ENCODE results near the gene RPS6KB2.
"Not testable (repeated sequence)": the region's sequence is repeated elsewhere in the genome, so short reads cannot be mapped to it uniquely, and the experiment has no call there.

The RPS6KB2 gene

DNA sequence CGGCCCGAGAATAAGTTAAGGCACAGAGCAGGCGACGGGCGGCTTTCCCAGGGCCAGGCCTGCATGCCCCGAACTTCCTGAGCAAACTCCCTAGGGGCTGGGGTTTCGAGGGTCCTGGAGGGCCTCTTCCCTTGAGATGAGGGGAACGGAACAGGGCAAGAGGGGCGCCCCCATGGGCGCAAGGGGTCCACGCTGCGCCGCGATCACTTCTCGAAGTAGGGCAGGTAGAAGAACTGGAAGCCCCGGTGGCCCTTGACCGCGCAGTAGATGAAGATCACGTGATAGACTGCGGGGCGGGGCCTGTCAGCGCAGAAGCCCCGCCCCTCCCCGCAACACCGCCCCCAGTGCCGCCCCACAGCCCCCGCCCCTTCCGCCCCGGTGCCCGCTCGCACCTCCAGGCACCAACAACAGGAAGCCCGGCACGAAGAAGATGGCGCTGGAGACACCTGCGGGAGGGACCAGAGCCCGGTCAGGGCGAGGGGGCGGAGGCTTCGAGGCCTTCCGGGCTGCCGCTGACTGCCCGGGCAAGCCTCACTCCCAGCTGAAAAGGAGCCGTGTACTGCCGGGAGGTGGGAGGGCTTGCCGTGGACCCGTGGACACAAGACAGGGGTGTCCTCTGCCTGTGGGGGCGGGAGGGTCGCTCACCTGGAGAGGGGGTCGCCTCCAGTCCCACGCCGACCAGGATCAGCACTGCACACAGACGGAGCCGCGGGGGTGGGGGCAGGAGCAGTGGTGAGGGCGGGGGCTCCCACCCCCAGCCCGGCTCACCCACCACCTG lies 36.3 kb downstream of the RPS6KB2 start:
- TF ChIP-seq, protein P1, sequence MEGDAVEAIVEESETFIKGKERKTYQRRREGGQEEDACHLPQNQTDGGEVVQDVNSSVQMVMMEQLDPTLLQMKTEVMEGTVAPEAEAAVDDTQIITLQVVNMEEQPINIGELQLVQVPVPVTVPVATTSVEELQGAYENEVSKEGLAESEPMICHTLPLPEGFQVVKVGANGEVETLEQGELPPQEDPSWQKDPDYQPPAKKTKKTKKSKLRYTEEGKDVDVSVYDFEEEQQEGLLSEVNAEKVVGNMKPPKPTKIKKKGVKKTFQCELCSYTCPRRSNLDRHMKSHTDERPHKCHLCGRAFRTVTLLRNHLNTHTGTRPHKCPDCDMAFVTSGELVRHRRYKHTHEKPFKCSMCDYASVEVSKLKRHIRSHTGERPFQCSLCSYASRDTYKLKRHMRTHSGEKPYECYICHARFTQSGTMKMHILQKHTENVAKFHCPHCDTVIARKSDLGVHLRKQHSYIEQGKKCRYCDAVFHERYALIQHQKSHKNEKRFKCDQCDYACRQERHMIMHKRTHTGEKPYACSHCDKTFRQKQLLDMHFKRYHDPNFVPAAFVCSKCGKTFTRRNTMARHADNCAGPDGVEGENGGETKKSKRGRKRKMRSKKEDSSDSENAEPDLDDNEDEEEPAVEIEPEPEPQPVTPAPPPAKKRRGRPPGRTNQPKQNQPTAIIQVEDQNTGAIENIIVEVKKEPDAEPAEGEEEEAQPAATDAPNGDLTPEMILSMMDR (IDR thresholded peaks at IDR 0.05; ENCODE audit: insufficient read depth, missing control alignments), result no peak
- no peak for FAIRE-seq
- DNase-seq (ENCODE audit: insufficient read length, low spot score), result no peak

DNA sequence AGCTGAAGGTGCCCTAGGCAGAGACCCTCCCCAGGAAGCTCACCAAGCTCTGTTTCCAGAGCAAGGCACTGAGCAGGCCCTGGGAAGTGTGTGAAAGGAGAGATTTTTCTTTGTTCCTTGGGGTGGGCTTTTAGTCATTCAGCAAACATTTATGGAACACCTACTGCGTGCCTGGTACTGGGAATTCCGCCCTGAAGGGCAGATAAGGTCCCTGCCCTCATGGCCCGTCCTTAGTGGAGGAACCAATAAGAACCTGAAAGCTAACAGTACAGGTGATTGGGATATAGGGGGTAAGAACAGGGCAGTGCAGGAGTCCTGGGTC lies 36.9 kb downstream of the RPS6KB2 start:
- no peak for DNase-seq (ENCODE audit: insufficient read length, low spot score)
- FAIRE-seq, result no peak
- TF ChIP-seq, protein P1 (IDR thresholded peaks at IDR 0.05; ENCODE audit: insufficient read depth, missing control alignments), result no peak

DNA sequence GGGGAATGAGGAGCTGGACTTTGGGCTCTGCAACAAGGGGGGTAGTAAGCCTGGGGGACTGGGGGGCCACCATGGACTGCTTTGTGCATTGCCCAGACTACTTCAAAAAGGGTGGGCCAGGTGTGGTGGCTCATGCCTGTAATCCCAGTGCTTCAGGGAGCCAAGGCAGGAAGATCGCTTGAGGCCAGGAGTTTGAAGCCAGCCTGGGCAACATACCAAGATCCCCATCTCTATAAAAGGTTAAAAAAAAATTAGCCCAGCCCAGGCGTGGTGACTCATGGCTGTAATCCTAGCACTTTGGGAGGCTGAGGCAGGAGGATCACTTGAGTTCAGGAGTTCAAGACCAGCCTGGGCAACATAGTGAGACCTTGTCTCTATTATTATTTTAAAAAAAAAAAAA lies 37.2 kb downstream of the RPS6KB2 start:
- FAIRE-seq; DNase-seq (ENCODE audit: insufficient read length, low spot score): not testable (repeated sequence)

DNA sequence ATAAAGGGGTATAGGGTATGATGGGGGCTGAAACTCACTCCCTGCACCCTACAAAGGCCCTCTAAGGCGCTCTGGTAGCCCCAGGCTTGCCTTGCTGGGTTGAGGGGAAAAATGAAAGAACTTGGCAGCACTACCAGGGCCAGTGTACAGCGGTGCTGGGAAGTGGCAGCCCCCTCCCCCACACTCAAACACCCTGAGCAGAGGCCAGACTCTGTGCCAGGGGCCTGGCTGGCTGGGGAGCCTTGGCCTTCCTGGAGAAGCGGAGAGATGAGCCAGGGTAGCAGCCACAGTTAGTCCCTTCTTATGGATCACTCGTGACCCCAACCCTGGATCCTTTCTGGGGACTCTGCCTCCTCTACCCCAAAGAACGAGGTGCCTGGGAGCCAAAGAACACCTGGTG lies 38.1 kb downstream of the RPS6KB2 start:
- no peak for DNase-seq (ENCODE audit: insufficient read length, low spot score)
- no peak for FAIRE-seq
- TF ChIP-seq, protein P1 (IDR thresholded peaks at IDR 0.05; ENCODE audit: insufficient read depth, missing control alignments), result no peak

DNA sequence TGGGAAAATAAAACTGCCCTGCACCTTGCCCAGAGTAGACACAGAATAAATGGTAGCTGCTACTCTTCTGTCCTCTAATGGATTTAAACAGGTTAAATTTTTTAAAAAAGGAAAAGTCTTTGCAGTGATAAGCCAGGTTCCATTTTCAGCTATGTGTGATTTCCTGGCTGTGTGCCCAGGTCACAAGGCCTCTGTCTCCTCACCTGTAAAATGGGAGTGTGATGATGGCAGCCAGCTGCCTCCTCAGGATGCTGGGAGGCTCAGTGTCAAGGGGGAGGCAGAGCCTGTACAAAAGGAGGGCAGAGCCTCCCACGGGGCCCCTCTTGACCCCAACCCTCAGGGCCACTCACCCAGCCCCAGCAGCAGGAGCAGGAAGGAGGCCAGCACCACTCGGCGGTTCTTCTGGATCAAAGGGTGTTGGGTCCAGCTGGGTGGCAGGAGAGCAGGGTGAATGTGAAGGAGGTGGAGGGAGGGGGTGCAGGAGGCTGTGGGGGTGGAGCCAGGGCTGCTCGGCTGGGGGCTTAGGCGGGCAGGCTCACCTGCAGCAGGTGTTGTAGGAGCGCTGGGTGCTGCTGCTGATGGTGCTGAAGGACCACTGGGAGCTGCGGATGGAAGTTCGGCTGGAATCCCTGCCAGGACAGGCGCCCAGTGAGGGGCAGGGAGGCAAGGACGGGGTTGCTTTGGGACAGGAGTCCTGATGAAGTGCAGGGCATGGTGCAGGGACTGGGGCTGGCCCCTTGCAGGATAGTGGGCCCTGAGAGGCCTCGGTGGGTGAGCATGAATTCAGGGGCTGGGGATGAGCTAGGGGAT lies 38.9 kb downstream of the RPS6KB2 start:
- TF ChIP-seq, protein P1 (IDR thresholded peaks at IDR 0.05; ENCODE audit: insufficient read depth, missing control alignments), result no peak
- DNase-seq (ENCODE audit: insufficient read length, low spot score) (no peak), FAIRE-seq (no peak)

DNA sequence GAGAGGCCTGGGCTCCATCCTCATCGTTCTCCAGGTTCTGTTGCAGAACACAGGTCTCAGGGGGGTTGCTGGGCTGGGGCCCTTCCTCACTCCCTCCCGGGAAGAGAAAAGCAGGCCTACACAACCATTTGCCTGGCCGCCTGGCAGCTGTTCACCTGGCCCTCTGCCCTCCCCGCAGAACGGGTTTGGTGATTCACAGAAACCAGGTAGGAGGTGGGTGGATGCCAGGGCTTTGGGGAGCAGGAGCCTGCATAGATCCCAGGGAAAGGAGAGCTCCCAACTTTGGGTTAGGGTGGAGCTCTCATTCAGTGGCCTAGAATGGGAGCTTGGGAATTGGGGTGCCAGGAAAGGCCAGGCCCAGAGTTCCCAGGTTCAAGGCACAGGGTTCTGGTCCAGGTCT lies 39.8 kb downstream of the RPS6KB2 start:
- TF ChIP-seq, protein P1 (IDR thresholded peaks at IDR 0.05; ENCODE audit: insufficient read depth, missing control alignments), result no peak
- no peak for FAIRE-seq
- no peak for DNase-seq (ENCODE audit: insufficient read length, low spot score)

DNA sequence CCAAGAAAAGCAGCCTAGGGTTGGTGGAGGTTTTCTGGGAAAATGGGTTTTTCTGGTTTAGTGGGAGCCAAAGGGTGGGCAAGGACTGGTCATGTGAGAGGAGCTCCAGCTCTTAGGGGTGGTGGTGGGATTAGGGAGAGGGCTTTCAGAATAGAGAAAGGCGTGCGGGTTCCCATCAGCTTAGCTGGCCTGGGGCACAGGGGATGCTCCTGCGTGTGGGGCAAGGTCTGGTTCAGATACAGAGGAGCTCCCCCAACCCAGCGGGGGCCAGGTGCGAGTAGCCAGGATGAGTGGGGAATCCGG lies 40.1 kb downstream of the RPS6KB2 start:
- no peak for DNase-seq (ENCODE audit: insufficient read length, low spot score)
- TF ChIP-seq, protein P1 (IDR thresholded peaks at IDR 0.05; ENCODE audit: insufficient read depth, missing control alignments), result no peak
- FAIRE-seq, result no peak

Measured in D721Med (cell line).